GM13976 (cell line): Measurements from ENCODE around the gene TENM4.

Source experiments
- DNase-seq: peaks from one replicate; pipeline ENCODE4 v3.0.0; 2012; ENCODE audit warnings: low spot score
- in situ Hi-C: fragments of 300-500 bp; cut with MboI; formaldehyde crosslinking; loops from one replicate; pipeline ENCODE4 v1.12.0; 2022; ENCODE audit warnings: low sequenced_read_pairs, mixed read lengths, inconsistent platforms; ENCODE audit not compliant: unreplicated experiment
- TF ChIP-seq, protein P1 (sequence below): IDR thresholded peaks from 2 replicates; pipeline ENCODE4 v1.5.1; 2012; ENCODE audit warnings: borderline replicate concordance, mild to moderate bottlenecking; ENCODE audit not compliant: insufficient read depth; ENCODE audit errors: extremely low read depth, missing control alignments, control extremely low read depth

TENM4 gene

DNA sequence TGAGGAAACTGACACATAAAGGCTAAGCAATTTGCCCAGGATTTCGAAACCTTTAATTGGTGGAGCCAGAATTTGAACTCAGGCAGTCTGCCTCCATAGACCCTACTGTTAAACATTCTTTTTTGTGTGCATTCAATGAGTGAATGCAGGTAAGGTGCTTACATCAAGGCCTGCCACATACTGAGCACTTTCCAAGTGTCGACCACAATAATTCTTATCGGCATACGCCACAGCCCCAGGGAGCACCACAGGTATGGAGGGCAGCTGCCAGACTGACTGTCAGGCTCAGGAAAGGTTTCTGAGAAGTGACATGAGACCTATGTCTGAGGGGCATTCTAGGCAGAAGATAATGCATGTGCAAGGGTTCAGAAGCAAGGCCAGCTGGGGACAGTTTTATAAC lies 531.4 kb downstream of the TENM4 start:
- DNase-seq, result no peak
- in situ Hi-C loops, result no loop called here
- TF ChIP-seq, protein P1, sequence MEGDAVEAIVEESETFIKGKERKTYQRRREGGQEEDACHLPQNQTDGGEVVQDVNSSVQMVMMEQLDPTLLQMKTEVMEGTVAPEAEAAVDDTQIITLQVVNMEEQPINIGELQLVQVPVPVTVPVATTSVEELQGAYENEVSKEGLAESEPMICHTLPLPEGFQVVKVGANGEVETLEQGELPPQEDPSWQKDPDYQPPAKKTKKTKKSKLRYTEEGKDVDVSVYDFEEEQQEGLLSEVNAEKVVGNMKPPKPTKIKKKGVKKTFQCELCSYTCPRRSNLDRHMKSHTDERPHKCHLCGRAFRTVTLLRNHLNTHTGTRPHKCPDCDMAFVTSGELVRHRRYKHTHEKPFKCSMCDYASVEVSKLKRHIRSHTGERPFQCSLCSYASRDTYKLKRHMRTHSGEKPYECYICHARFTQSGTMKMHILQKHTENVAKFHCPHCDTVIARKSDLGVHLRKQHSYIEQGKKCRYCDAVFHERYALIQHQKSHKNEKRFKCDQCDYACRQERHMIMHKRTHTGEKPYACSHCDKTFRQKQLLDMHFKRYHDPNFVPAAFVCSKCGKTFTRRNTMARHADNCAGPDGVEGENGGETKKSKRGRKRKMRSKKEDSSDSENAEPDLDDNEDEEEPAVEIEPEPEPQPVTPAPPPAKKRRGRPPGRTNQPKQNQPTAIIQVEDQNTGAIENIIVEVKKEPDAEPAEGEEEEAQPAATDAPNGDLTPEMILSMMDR, result no peak

DNA sequence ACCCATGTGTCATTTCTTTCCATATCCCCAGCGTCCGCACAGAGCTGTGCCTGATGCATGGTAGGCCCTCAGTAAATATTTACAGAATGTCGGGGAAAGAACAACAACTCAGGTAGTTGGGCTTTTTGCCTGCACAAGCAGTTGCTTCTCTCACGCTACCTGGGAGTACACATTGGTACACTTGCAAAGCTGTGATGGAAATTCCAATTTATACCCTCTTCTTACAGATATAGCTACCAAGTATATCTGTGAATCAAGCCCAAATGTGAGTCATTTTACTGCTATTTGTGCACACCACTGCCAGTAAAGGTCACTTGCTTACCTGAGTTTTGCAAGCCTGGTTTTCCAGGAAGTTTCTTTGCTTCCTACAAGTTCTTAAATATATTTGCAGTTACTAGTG lies 533.2 kb downstream of the TENM4 start:
- in situ Hi-C loops, result no loop called here
- no peak for DNase-seq
- TF ChIP-seq, protein P1, result no peak

DNA sequence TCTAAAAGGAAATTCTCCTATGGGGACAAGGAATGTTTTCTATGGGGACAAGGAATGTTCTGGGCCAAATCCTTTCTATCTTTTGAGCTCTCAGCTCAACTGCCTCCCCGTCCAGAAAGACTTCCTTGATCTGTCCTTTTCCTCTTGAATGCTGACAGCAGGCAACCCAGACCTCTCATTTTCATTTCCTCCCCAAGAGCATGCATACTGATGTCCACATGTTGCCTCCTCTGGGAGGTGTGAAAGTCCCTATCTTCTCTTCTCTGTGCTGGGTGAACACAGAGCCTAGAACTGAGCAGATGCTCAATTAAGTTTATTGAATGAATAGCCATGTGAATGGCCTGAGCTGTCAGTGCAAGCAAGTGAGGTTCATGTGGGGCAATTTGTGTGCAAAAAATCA lies 534.3 kb downstream of the TENM4 start:
- TF ChIP-seq, protein P1, result no peak
- no peak for DNase-seq
- in situ Hi-C loops, result no loop called here

DNA sequence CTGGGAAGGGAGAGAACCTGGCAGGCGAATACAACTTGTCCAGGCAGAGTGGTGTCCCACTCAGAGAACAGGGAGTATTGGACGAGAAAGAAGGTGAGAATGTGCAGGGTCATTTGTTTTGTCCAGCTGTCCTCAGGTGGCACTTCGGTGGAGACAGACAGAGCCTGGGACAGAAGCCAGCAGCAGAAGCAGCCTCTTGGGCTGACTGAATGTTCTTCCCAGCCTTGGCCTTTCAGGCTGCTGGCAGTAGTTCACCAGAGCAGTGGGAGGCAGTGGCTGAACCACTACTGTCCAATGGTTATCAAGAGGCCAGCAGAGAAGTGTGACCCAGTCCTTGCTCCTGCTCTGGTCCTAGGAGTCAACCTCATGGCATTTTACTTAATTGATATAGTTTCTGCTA lies 535.1 kb downstream of the TENM4 start:
- TF ChIP-seq, protein P1, result no peak
- in situ Hi-C loops, result no loop called here
- DNase-seq, result no peak

DNA sequence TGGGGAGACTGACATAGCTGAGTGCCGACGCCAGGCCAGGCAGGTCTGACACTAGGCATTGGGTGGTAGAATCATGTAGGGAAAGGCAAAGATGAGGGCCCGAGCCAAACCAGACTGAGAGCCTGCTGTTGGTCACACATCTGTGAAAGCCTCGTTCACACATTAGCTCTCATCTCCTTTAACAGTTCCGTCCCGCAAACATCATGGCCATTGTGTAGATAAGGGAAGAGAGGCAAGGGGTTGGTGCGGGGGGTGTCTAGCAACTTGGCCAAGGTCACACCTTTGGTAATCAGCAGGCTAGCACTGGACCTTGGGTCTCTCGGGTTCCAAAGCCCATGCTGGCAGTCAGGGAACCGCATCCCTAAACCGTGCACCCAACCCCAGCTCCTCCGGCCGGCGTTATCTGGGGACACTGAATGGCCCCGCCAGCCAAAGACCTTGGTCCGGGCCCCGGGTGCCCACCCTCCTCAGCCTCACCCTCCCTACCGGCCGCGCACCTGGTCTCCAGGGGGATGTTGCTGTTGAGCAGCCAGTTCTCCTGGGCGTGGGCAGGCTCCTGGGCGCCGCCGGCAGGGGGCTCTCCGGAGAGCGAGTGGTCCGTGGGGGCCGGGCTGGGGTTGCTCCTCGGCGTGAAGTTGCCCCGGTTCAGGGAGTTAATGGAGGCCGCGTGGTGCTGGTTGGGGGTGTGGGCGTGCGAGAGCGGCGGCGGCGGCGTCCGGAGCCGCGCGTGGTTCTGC lies 537.9 kb downstream of the TENM4 start:
- in situ Hi-C loops, result no loop called here
- no peak for DNase-seq
- TF ChIP-seq, protein P1, result no peak

DNA sequence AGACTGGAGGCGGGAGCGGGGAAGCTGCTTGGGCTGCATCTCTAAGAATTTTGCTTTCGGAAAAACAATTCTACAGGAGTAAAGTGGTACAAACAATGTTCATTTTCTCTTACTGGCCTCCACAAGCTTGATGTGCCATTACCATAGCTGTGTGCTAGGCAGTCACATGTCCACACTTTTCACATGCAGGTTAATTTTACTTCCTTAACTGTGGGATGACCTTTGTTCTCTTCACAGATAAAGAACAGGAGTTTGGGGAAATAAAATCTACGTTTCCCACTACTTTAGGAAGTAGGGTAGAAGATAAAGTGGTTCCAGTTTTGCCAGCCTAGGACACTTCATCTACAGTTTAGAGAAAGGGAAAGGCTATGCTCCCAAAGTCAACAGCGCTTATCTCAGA lies 539.0 kb downstream of the TENM4 start:
- TF ChIP-seq, protein P1, result no peak
- no peak for DNase-seq
- in situ Hi-C loops, result no loop called here
